ENCODE measurements around the gene NGLY1. TPM values are rescaled to one million over a fixed set of nuclear protein-coding genes. Genes with fewer than 3 reads are reported as not detected.

The NGLY1 gene
- total and polyA plus RNA-seq, 9 of the 15 experiments (the other 6 are each of a cell fraction or from before 2014, with no cell fraction given), result 52.2 to 124 (median 87.6) TPM

DNA sequence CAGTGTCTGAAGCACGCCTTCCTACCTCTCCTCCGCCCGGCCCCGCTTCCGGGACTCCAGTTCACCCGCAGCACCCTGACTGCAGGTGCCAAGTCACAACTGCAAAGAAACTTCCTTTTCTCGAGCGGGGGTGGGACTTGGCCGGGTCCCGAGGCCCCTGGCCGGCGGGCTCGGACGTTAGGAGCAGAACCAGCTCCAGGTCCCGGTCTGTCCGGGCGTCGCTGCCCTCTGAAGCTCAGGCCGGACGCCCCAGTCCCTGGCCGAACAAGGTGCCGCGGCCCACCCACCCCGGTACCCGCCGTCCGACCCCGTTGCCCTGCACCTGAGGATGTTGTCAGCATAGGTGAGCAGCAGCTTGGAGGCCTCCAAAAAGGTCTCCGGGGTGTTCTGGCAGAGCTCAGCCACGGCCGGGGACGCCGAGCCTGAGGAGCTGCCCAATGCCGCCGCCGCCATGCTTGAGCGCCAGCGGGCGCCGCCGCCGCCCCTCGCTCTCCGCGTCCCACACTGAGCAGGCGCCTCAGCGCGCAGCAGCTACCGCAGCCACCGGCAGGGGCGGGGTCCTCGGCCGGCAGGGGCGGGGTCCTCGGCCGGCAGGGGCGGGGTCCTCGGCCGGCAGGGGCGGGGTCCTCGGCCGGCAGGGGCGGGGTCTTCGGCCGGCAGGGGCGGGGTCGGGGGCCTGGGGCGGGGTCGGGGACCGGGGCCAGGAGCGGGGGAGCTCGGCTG is at the start of gene NGLY1 (continued):
- TF ChIP-seq, protein P1, sequence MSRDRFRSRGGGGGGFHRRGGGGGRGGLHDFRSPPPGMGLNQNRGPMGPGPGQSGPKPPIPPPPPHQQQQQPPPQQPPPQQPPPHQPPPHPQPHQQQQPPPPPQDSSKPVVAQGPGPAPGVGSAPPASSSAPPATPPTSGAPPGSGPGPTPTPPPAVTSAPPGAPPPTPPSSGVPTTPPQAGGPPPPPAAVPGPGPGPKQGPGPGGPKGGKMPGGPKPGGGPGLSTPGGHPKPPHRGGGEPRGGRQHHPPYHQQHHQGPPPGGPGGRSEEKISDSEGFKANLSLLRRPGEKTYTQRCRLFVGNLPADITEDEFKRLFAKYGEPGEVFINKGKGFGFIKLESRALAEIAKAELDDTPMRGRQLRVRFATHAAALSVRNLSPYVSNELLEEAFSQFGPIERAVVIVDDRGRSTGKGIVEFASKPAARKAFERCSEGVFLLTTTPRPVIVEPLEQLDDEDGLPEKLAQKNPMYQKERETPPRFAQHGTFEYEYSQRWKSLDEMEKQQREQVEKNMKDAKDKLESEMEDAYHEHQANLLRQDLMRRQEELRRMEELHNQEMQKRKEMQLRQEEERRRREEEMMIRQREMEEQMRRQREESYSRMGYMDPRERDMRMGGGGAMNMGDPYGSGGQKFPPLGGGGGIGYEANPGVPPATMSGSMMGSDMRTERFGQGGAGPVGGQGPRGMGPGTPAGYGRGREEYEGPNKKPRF (IDR thresholded peaks at IDR 0.05; ENCODE audit: low read depth, low read length), result no peak
- TF ChIP-seq VEZF1 (CRISPR knock-in tag; IDR thresholded peaks at IDR 0.05) (peak; percentile 79), DDX20 (tag; IDR thresholded peaks at IDR 0.05; ENCODE audit: low read depth) (no peak), ZNF449 (CRISPR knock-in tag; IDR thresholded peaks at IDR 0.05) (no peak), ZBTB9 (CRISPR knock-in tag; IDR thresholded peaks at IDR 0.05) (peak; percentile 69), CHD2 (IDR thresholded peaks at IDR 0.05; ENCODE audit: low read depth, low read length) (0 out of 2 replicates have a peak, but pooled peaks have one; percentile 13), NFIC (IDR thresholded peaks at IDR 0.05) (0 out of 2 replicates have a peak, but pooled peaks have one; percentile 24), RB1 (IDR thresholded peaks at IDR 0.05; ENCODE audit: low read depth) (peak; percentile 81), JUND (IDR thresholded peaks at IDR 0.05; ENCODE audit: borderline replicate concordance, low read depth, low read length) (0 out of 2 replicates have a peak, but pooled peaks have one; percentile 9), JUND (tag; IDR thresholded peaks at IDR 0.05; ENCODE audit: borderline replicate concordance, low read depth, low read length) (no peak; the same call in 2 of the 3 replicates), SIN3B (IDR thresholded peaks at IDR 0.05; ENCODE audit: low read depth) (no peak), PHF20 (IDR thresholded peaks at IDR 0.05; ENCODE audit: partially characterized antibody) (peak; percentile 73), PML (IDR thresholded peaks at IDR 0.05; ENCODE audit: low read length) (peak; percentile 50; the same call in 1 of the 2 replicates), SMAD3 (CRISPR knock-in tag; conservative IDR thresholded peaks at IDR 0.05) (0 out of 2 replicates have a peak, but pooled peaks have one; percentile 12), SMAD4 (CRISPR knock-in tag; conservative IDR thresholded peaks at IDR 0.05) (peak; percentile 42; the same call in 1 of the 2 replicates), KDM5B (IDR thresholded peaks at IDR 0.05; ENCODE audit: insufficient replicate concordance, low read depth, low read length) (peak; percentile 95), ZNF384 (IDR thresholded peaks at IDR 0.05; ENCODE audit: low read depth, low read length) (no peak), PHTF2 (CRISPR knock-in tag; IDR thresholded peaks at IDR 0.05) (0 out of 2 replicates have a peak, but pooled peaks have one; percentile 16), ZNF77 (CRISPR knock-in tag; IDR thresholded peaks at IDR 0.05) (no peak)
- TF ChIP-seq, protein P2, sequence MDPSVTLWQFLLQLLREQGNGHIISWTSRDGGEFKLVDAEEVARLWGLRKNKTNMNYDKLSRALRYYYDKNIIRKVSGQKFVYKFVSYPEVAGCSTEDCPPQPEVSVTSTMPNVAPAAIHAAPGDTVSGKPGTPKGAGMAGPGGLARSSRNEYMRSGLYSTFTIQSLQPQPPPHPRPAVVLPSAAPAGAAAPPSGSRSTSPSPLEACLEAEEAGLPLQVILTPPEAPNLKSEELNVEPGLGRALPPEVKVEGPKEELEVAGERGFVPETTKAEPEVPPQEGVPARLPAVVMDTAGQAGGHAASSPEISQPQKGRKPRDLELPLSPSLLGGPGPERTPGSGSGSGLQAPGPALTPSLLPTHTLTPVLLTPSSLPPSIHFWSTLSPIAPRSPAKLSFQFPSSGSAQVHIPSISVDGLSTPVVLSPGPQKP (CRISPR knock-in tag; IDR thresholded peaks at IDR 0.05), result no peak
